ENCODE measurements around the gene FNDC3B.
"Not testable (repeated sequence)": the region's sequence is repeated elsewhere in the genome, so short reads cannot be mapped to it uniquely, and the experiment has no call there.

Gene FNDC3B

GRCh38 chr3:172033396-172033795 lies 6.0 kb upstream of the FNDC3B start:
- DNase-seq: no peak

GRCh38 chr3:172034786-172035685 lies 4.3 kb upstream of the FNDC3B start:
- peak; percentile 1 for DNase-seq

- DNase-seq: no peak
These were observed 2.7 kb upstream of the FNDC3B start for GRCh38 chr3:172036541-172037215.

GRCh38 chr3:172038798-172039435 lies 461 bp upstream of the FNDC3B start:
- no peak for DNase-seq

- peak; percentile 47 for DNase-seq
These were observed 951 bp downstream of the FNDC3B start for GRCh38 chr3:172040078-172040980.

GRCh38 chr3:172040981-172041963 lies 1.9 kb downstream of the FNDC3B start:
- no peak for DNase-seq

- DNase-seq: no peak
These were observed 2.8 kb downstream of the FNDC3B start for GRCh38 chr3:172042136-172042662.

GRCh38 chr3:172042663-172043179 lies 3.3 kb downstream of the FNDC3B start:
- not testable (repeated sequence) for DNase-seq

- DNase-seq: no peak
These were observed 3.9 kb downstream of the FNDC3B start for GRCh38 chr3:172043233-172043632.

GRCh38 chr3:172043766-172044165 lies 4.4 kb downstream of the FNDC3B start:
- no peak for DNase-seq

GRCh38 chr3:172044833-172045585 lies 5.6 kb downstream of the FNDC3B start:
- no peak for DNase-seq

- no peak for DNase-seq
These were observed 7.0 kb downstream of the FNDC3B start for GRCh38 chr3:172046268-172046915.

- no peak for DNase-seq
These were observed 8.3 kb downstream of the FNDC3B start for GRCh38 chr3:172047567-172048115.

GRCh38 chr3:172048599-172048998 lies 9.2 kb downstream of the FNDC3B start:
- DNase-seq: no peak

- DNase-seq: no peak
These were observed 12.1 kb downstream of the FNDC3B start for GRCh38 chr3:172051310-172051956.

- DNase-seq: no peak
These were observed 12.6 kb downstream of the FNDC3B start for GRCh38 chr3:172051957-172052354.

- no peak for DNase-seq
These were observed 13.0 kb downstream of the FNDC3B start for GRCh38 chr3:172052405-172052804.

- no peak for DNase-seq
These were observed 14.9 kb downstream of the FNDC3B start for GRCh38 chr3:172054115-172054764.

All from NCI-H1092 treated with DMSO at 0.1 percent for 48 hours (cell line).